ENCODE results near the gene C8B.

DNA sequence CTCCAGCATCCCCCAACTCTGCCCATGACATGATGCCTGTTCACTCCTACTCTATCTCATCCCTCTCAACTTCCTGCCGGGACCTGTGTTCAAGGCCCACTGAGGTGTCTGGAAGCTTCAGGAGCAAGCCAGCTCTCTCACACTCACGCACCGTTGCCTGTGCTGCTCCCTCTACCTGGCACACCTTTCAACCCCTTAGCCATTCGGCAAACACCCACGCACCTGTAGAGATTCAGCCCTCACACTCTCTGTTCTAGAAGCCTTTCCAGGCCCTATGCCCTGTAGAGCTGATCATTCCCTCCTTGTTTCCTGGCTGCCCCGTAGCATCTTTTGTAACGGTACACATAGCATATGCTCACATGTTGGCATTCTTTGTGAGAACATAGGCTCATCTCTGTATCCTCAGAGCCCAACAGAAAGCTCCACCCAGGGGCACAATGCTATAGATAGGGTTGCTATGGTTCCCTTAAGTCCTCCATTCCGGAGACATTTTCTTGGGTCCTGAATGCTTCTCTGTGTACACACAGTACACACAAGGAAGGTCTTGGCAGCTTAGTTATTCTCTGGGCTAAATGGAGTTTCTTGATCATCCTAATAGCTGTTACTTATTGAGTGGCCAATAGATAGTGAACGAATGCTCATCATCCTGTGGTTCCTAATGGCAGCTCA, 1.3 kb downstream of the C8B start:
- TF ChIP-seq, protein P1, sequence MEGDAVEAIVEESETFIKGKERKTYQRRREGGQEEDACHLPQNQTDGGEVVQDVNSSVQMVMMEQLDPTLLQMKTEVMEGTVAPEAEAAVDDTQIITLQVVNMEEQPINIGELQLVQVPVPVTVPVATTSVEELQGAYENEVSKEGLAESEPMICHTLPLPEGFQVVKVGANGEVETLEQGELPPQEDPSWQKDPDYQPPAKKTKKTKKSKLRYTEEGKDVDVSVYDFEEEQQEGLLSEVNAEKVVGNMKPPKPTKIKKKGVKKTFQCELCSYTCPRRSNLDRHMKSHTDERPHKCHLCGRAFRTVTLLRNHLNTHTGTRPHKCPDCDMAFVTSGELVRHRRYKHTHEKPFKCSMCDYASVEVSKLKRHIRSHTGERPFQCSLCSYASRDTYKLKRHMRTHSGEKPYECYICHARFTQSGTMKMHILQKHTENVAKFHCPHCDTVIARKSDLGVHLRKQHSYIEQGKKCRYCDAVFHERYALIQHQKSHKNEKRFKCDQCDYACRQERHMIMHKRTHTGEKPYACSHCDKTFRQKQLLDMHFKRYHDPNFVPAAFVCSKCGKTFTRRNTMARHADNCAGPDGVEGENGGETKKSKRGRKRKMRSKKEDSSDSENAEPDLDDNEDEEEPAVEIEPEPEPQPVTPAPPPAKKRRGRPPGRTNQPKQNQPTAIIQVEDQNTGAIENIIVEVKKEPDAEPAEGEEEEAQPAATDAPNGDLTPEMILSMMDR (conservative IDR thresholded peaks at IDR 0.05 in 1 of 2, IDR thresholded peaks at IDR 0.05 in 1 of 2; ENCODE audit: extremely low read depth in 1 of 2, insufficient read depth in 1 of 2, low read depth in 1 of 2, low read length in 2 of 2), result no peak
- no peak for TF ChIP-seq EZH2 (IDR thresholded peaks at IDR 0.05; ENCODE audit: borderline replicate concordance, low read length)
